WTC11 (cell line): ENCODE measurements around the gene DISC1. TPM values are rescaled to one million over a fixed set of nuclear protein-coding genes. Genes with fewer than 3 reads are reported as not detected.

Experiments used
- ATAC-seq: fragments of 200-7000 bp; cut with Tn5 transposase; 2 replicates; pipeline ENCODE4 v1.10.0; 2021; ENCODE audit warnings: mild to moderate bottlenecking, moderate library complexity
- CTCF ChIA-PET: fragments of 300-600 bp; sonication (Branson Sonifier 250); formaldehyde crosslinking; loops from one replicate; lab custom pipeline; 2021; ENCODE audit warnings: antibody characterized with exemption; lab: Charles Lee
- POLR2A ChIA-PET: fragments of 350-600 bp; sonication (Branson Sonifier 250); formaldehyde crosslinking; loops from one replicate; lab custom pipeline; 2021; ENCODE audit warnings: antibody characterized with exemption; lab: Charles Lee
- DNase-seq: peaks from one replicate; pipeline ENCODE4 v3.0.0; 2021; ENCODE audit warnings: low spot score
- H3K27ac Mint-ChIP-seq: 2 replicates; pipeline ENCODE4 v1.8.0; 2021; ENCODE audit warnings: mixed read lengths
- H3K27me3 Mint-ChIP-seq: 2 replicates; pipeline ENCODE4 v1.8.0; 2021; ENCODE audit warnings: low read depth, mild to moderate bottlenecking, moderate library complexity, mixed read lengths
- H3K36me3 Mint-ChIP-seq: 2 replicates; pipeline ENCODE4 v1.8.0; 2021; ENCODE audit warnings: mixed read lengths
- H3K4me1 Mint-ChIP-seq: 2 replicates; pipeline ENCODE4 v1.8.0; 2022; ENCODE audit warnings: mixed read lengths
- H3K4me3 Mint-ChIP-seq: 2 replicates; pipeline ENCODE4 v1.8.0; 2021; ENCODE audit warnings: mild to moderate bottlenecking, moderate library complexity, mixed read lengths
- H3K9me3 Mint-ChIP-seq: 2 replicates; pipeline ENCODE4 v1.8.0; 2021; ENCODE audit warnings: mixed read lengths
- CREB1 ChIP-seq: sonication (generic); formaldehyde crosslinking; IDR thresholded peaks from 2 replicates; pipeline ENCODE4 v1.8.0; 2023; ENCODE audit warnings: mild to moderate bottlenecking, missing genetic modification reagents
- ETV6 ChIP-seq: sonication (generic); formaldehyde crosslinking; IDR thresholded peaks from 2 replicates; pipeline ENCODE4 v1.8.1; 2022; ENCODE audit warnings: mild to moderate bottlenecking, missing genetic modification reagents
- FOXJ3 ChIP-seq: sonication (generic); formaldehyde crosslinking; IDR thresholded peaks from 2 replicates; pipeline ENCODE4 v1.9.0; 2021; ENCODE audit warnings: missing genetic modification reagents, mild to moderate bottlenecking, borderline replicate concordance
- FOXP1 ChIP-seq: sonication (generic); formaldehyde crosslinking; IDR thresholded peaks from 2 replicates; pipeline ENCODE4 v1.8.0; 2022; ENCODE audit warnings: missing genetic modification reagents, mild to moderate bottlenecking, moderate library complexity, borderline replicate concordance
- GRHL2 ChIP-seq: fragments of 250-450 bp; sonication (Bioruptor Pico); IDR thresholded peaks from 2 replicates; pipeline ENCODE4 v1.8.0; 2022; ENCODE audit warnings: mild to moderate bottlenecking, moderate library complexity; ENCODE audit not compliant: insufficient replicate concordance, severe bottlenecking
- HMGA2 ChIP-seq: fragments of 250-450 bp; sonication (Bioruptor Pico); IDR thresholded peaks from 2 replicates; pipeline ENCODE4 v1.4.0; 2021; ENCODE audit warnings: mild to moderate bottlenecking, moderate library complexity
- JAZF1 ChIP-seq: fragments of 250-450 bp; sonication (Bioruptor Pico); IDR thresholded peaks from 2 replicates; pipeline ENCODE4 v1.9.0; 2021; ENCODE audit warnings: moderate library complexity, mild to moderate bottlenecking, inconsistent platforms
- NFATC4 ChIP-seq: fragments of 250-450 bp; sonication (Bioruptor Pico); IDR thresholded peaks from 2 replicates; pipeline ENCODE4 v1.9.0; 2021; ENCODE audit warnings: mild to moderate bottlenecking
- NFYB ChIP-seq: sonication (generic); formaldehyde crosslinking; conservative IDR thresholded peaks from 2 replicates; pipeline ENCODE4 v1.8.0; 2022; ENCODE audit warnings: low read depth, missing genetic modification reagents
- NR2C2 ChIP-seq: sonication (generic); formaldehyde crosslinking; IDR thresholded peaks from 2 replicates; pipeline ENCODE4 v1.8.0; 2022; ENCODE audit warnings: mild to moderate bottlenecking, missing genetic modification reagents
- PRRX2 ChIP-seq: fragments of 250-450 bp; sonication (Bioruptor Pico); IDR thresholded peaks from 2 replicates; pipeline ENCODE4 v1.8.0; 2021; ENCODE audit warnings: mild to moderate bottlenecking
- RELA ChIP-seq: sonication (generic); formaldehyde crosslinking; IDR thresholded peaks from 2 replicates; pipeline ENCODE4 v1.8.1; 2022; ENCODE audit warnings: missing genetic modification reagents, mild to moderate bottlenecking, borderline replicate concordance
- RORB ChIP-seq: fragments of 250-450 bp; sonication (Bioruptor Pico); IDR thresholded peaks from 2 replicates; pipeline ENCODE4 v1.9.0; 2021; ENCODE audit warnings: mild to moderate bottlenecking
- TCF7 ChIP-seq: sonication (generic); formaldehyde crosslinking; IDR thresholded peaks from 2 replicates; pipeline ENCODE4 v1.8.0; 2022; ENCODE audit warnings: mild to moderate bottlenecking, low read depth, missing genetic modification reagents, moderate library complexity
- ZNF281 ChIP-seq: sonication (generic); formaldehyde crosslinking; IDR thresholded peaks from 2 replicates; pipeline ENCODE4 v1.8.0; 2023; ENCODE audit warnings: mild to moderate bottlenecking, missing genetic modification reagents
- ZNF396 ChIP-seq: fragments of 250-450 bp; sonication (Bioruptor Pico); IDR thresholded peaks from 2 replicates; pipeline ENCODE4 v1.8.0; 2021; ENCODE audit warnings: mild to moderate bottlenecking, moderate library complexity, borderline replicate concordance
- ZNF671 ChIP-seq: fragments of 250-450 bp; sonication (Bioruptor Pico); IDR thresholded peaks from 2 replicates; pipeline ENCODE4 v1.8.0; 2021; ENCODE audit warnings: mild to moderate bottlenecking
- total RNA-seq: library from RNA; stranded (reverse); gene quantifications from 3 replicates; pipeline ENCODE4 v1.2.3, GENCODE V29; 2021
- TF ChIP-seq, protein P1 (sequence below): sonication (generic); formaldehyde crosslinking; IDR thresholded peaks from 2 replicates; pipeline ENCODE4 v1.8.1; 2023; ENCODE audit warnings: mild to moderate bottlenecking, missing genetic modification reagents
- TF ChIP-seq, protein P2 (sequence below): fragments of 250-450 bp; sonication (Bioruptor Pico); IDR thresholded peaks from 2 replicates; pipeline ENCODE4 v1.9.0; 2021; ENCODE audit warnings: mild to moderate bottlenecking
- TF ChIP-seq, protein P3 (sequence below): sonication (generic); formaldehyde crosslinking; IDR thresholded peaks from 2 replicates; pipeline ENCODE4 v1.8.0; 2022; ENCODE audit warnings: mild to moderate bottlenecking, missing genetic modification reagents
- TF ChIP-seq, protein P4 (sequence below): sonication (generic); formaldehyde crosslinking; IDR thresholded peaks from 2 replicates; pipeline ENCODE4 v1.8.1; 2022; ENCODE audit warnings: low read depth, mild to moderate bottlenecking, moderate library complexity, missing genetic modification reagents, borderline replicate concordance
- TF ChIP-seq, protein P5 (sequence below): sonication (generic); formaldehyde crosslinking; IDR thresholded peaks from 2 replicates; pipeline ENCODE4 v1.8.1; 2023; ENCODE audit warnings: mild to moderate bottlenecking, missing genetic modification reagents

Gene DISC1
- total RNA-seq, 1 experiment from 2014 or later: 5.5 TPM

GRCh38 chr1:231887166-231887565 is 260.6 kb downstream of the DISC1 start:
- Mint-ChIP-seq H3K9me3 (no peaks in the 10 kb centered on the region), H3K36me3 (no peaks in the 10 kb centered on the region), H3K27ac (no peak overlapping the region), H3K27me3 (peaks cover 4% of the 10 kb centered on the region), H3K4me3 (no peak overlapping the region), H3K4me1 (peaks cover 7% of the 10 kb centered on the region)
- ATAC-seq (no peak), DNase-seq (no peak)
- ChIA-PET CTCF (no interaction called here), POLR2A (interaction anchor here (0.6 kb wide), 1 partner anchor 509 kb away, joined by 3 read pairs; no protein-coding TSS in a partner anchor)
- TF ChIP-seq HMGA2 (CRISPR knock-in tag) (no peak), NR2C2 (CRISPR knock-in tag) (no peak), JAZF1 (CRISPR knock-in tag) (no peak), PRRX2 (no peak), ZNF671 (CRISPR knock-in tag) (no peak), ZNF281 (no peak), RELA (CRISPR knock-in tag) (no peak), RORB (no peak), NFYB (CRISPR knock-in tag) (no peak), NFATC4 (CRISPR knock-in tag) (no peak), FOXJ3 (no peak), ZNF396 (CRISPR knock-in tag) (no peak), TCF7 (CRISPR knock-in tag) (no peak)
- TF ChIP-seq, protein P1, sequence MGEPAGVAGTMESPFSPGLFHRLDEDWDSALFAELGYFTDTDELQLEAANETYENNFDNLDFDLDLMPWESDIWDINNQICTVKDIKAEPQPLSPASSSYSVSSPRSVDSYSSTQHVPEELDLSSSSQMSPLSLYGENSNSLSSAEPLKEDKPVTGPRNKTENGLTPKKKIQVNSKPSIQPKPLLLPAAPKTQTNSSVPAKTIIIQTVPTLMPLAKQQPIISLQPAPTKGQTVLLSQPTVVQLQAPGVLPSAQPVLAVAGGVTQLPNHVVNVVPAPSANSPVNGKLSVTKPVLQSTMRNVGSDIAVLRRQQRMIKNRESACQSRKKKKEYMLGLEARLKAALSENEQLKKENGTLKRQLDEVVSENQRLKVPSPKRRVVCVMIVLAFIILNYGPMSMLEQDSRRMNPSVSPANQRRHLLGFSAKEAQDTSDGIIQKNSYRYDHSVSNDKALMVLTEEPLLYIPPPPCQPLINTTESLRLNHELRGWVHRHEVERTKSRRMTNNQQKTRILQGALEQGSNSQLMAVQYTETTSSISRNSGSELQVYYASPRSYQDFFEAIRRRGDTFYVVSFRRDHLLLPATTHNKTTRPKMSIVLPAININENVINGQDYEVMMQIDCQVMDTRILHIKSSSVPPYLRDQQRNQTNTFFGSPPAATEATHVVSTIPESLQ (CRISPR knock-in tag): no peak
- TF ChIP-seq, protein P2, sequence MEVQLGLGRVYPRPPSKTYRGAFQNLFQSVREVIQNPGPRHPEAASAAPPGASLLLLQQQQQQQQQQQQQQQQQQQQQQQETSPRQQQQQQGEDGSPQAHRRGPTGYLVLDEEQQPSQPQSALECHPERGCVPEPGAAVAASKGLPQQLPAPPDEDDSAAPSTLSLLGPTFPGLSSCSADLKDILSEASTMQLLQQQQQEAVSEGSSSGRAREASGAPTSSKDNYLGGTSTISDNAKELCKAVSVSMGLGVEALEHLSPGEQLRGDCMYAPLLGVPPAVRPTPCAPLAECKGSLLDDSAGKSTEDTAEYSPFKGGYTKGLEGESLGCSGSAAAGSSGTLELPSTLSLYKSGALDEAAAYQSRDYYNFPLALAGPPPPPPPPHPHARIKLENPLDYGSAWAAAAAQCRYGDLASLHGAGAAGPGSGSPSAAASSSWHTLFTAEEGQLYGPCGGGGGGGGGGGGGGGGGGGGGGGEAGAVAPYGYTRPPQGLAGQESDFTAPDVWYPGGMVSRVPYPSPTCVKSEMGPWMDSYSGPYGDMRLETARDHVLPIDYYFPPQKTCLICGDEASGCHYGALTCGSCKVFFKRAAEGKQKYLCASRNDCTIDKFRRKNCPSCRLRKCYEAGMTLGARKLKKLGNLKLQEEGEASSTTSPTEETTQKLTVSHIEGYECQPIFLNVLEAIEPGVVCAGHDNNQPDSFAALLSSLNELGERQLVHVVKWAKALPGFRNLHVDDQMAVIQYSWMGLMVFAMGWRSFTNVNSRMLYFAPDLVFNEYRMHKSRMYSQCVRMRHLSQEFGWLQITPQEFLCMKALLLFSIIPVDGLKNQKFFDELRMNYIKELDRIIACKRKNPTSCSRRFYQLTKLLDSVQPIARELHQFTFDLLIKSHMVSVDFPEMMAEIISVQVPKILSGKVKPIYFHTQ (CRISPR knock-in tag): no peak
- TF ChIP-seq, protein P3, sequence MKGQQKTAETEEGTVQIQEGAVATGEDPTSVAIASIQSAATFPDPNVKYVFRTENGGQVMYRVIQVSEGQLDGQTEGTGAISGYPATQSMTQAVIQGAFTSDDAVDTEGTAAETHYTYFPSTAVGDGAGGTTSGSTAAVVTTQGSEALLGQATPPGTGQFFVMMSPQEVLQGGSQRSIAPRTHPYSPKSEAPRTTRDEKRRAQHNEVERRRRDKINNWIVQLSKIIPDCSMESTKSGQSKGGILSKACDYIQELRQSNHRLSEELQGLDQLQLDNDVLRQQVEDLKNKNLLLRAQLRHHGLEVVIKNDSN (CRISPR knock-in tag): no peak

GRCh38 chr1:231887866-231888265 is 261.3 kb downstream of the DISC1 start:
- TF ChIP-seq FOXP1: no peak
- TF ChIP-seq, protein P2 (CRISPR knock-in tag): no peak
- TF ChIP-seq CREB1: no peak
- no peak for TF ChIP-seq GRHL2 (CRISPR knock-in tag)
- TF ChIP-seq RORB: no peak
- TF ChIP-seq, protein P4, sequence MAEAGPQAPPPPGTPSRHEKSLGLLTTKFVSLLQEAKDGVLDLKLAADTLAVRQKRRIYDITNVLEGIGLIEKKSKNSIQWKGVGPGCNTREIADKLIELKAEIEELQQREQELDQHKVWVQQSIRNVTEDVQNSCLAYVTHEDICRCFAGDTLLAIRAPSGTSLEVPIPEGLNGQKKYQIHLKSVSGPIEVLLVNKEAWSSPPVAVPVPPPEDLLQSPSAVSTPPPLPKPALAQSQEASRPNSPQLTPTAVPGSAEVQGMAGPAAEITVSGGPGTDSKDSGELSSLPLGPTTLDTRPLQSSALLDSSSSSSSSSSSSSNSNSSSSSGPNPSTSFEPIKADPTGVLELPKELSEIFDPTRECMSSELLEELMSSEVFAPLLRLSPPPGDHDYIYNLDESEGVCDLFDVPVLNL: no peak
- no peak for TF ChIP-seq NFYB (CRISPR knock-in tag)
- no peak for TF ChIP-seq ETV6 (CRISPR knock-in tag)
- TF ChIP-seq, protein P5, sequence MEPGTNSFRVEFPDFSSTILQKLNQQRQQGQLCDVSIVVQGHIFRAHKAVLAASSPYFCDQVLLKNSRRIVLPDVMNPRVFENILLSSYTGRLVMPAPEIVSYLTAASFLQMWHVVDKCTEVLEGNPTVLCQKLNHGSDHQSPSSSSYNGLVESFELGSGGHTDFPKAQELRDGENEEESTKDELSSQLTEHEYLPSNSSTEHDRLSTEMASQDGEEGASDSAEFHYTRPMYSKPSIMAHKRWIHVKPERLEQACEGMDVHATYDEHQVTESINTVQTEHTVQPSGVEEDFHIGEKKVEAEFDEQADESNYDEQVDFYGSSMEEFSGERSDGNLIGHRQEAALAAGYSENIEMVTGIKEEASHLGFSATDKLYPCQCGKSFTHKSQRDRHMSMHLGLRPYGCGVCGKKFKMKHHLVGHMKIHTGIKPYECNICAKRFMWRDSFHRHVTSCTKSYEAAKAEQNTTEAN (CRISPR knock-in tag): no peak
- ChIA-PET CTCF (no interaction called here), POLR2A (no interaction called here)
- Mint-ChIP-seq H3K4me3 (no peak overlapping the region), H3K27me3 (no peaks in the 10 kb centered on the region; the same call in 1 of the 2 replicates), H3K4me1 (peaks cover 7% of the 10 kb centered on the region), H3K9me3 (no peaks in the 10 kb centered on the region), H3K27ac (no peak overlapping the region), H3K36me3 (no peaks in the 10 kb centered on the region)
- DNase-seq: no peak
- ATAC-seq: no peak
